GM21825 (cell line): ENCODE measurements around the gene PPP2R5E.
"Not testable (repeated sequence)": the region's sequence is repeated elsewhere in the genome, so short reads cannot be mapped to it uniquely, and the experiment has no call there.

Experiments used
- ATAC-seq: cut with Tn5 transposase; IDR thresholded peaks from one replicate; pipeline ENCODE4 v1.9.1; 2021; ENCODE audit warnings: mild to moderate bottlenecking, moderate library complexity; ENCODE audit not compliant: unreplicated experiment

PPP2R5E gene

GRCh38 chr14:63523735-63524426 is 19.3 kb downstream of the PPP2R5E start:
- ATAC-seq = no peak

- ATAC-seq = not testable (repeated sequence)
Observed at GRCh38 chr14:63522511-63522910, 20.7 kb downstream of the PPP2R5E start.

- ATAC-seq = no peak
Observed at GRCh38 chr14:63517354-63517753, 25.8 kb downstream of the PPP2R5E start.

- ATAC-seq = no peak
Observed at GRCh38 chr14:63515240-63515639, 27.9 kb downstream of the PPP2R5E start.

- no peak for ATAC-seq
Observed at GRCh38 chr14:63513756-63514155, 29.4 kb downstream of the PPP2R5E start.

- no peak for ATAC-seq
Observed at GRCh38 chr14:63512861-63513260, 30.3 kb downstream of the PPP2R5E start.

GRCh38 chr14:63510538-63510937 is 32.6 kb downstream of the PPP2R5E start:
- no peak for ATAC-seq

GRCh38 chr14:63508033-63508432 is 35.1 kb downstream of the PPP2R5E start:
- no peak for ATAC-seq

- no peak for ATAC-seq
Observed at GRCh38 chr14:63504648-63505047, 38.5 kb downstream of the PPP2R5E start.

GRCh38 chr14:63501429-63501828 is 41.7 kb downstream of the PPP2R5E start:
- ATAC-seq = no peak

- no peak for ATAC-seq
Observed at GRCh38 chr14:63499701-63500250, 43.4 kb downstream of the PPP2R5E start.

- no peak for ATAC-seq
Observed at GRCh38 chr14:63496837-63497400, 46.3 kb downstream of the PPP2R5E start.

GRCh38 chr14:63493246-63493645 is 49.9 kb downstream of the PPP2R5E start:
- ATAC-seq = no peak

GRCh38 chr14:63492391-63492790 is 50.8 kb downstream of the PPP2R5E start:
- ATAC-seq = no peak

GRCh38 chr14:63487724-63488123 is 55.5 kb downstream of the PPP2R5E start:
- ATAC-seq = no peak

- no peak for ATAC-seq
Observed at GRCh38 chr14:63486738-63487137, 56.4 kb downstream of the PPP2R5E start.

- no peak for ATAC-seq
Observed at GRCh38 chr14:63483315-63483714, 59.9 kb downstream of the PPP2R5E start.

- ATAC-seq = no peak
Observed at GRCh38 chr14:63480599-63480998, 62.6 kb downstream of the PPP2R5E start.

GRCh38 chr14:63478437-63478852 is 64.7 kb downstream of the PPP2R5E start:
- ATAC-seq = peak; percentile 52

GRCh38 chr14:63478010-63478409 is 65.2 kb downstream of the PPP2R5E start:
- peak; percentile 85 for ATAC-seq

GRCh38 chr14:63477556-63477955 is 65.6 kb downstream of the PPP2R5E start:
- no peak for ATAC-seq

GRCh38 chr14:63475761-63476160 is 67.4 kb downstream of the PPP2R5E start:
- ATAC-seq = no peak
